ENCODE data around the gene YOD1.

Gene YOD1

DNA sequence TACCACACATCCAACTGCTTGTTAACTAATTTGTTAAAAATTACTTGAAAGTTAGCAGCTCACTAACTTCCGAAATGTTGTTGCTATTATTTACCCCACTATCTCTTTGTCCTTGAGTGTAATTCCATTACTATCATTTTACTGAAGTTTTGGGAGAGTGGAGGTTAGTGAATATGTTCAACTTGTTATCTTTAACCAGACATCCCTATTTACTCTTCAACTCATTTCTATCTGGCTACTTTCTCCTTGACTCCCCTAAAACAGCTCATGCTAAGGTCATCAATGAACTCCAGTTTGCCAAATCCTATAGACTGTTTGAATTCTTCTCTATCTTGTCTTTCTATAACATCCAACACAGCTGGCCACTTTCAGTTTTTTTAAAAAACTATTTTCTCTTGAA is 14.1 kb downstream of the YOD1 start:
- TF ChIP-seq, protein P1, sequence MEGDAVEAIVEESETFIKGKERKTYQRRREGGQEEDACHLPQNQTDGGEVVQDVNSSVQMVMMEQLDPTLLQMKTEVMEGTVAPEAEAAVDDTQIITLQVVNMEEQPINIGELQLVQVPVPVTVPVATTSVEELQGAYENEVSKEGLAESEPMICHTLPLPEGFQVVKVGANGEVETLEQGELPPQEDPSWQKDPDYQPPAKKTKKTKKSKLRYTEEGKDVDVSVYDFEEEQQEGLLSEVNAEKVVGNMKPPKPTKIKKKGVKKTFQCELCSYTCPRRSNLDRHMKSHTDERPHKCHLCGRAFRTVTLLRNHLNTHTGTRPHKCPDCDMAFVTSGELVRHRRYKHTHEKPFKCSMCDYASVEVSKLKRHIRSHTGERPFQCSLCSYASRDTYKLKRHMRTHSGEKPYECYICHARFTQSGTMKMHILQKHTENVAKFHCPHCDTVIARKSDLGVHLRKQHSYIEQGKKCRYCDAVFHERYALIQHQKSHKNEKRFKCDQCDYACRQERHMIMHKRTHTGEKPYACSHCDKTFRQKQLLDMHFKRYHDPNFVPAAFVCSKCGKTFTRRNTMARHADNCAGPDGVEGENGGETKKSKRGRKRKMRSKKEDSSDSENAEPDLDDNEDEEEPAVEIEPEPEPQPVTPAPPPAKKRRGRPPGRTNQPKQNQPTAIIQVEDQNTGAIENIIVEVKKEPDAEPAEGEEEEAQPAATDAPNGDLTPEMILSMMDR (conservative IDR thresholded peaks at IDR 0.05; ENCODE audit: low read length) = no peak
- no peak overlapping the region for H3K4me3 ChIP-seq (ENCODE audit: low read length)
- DNase-seq (ENCODE audit: low read depth) = no peak

DNA sequence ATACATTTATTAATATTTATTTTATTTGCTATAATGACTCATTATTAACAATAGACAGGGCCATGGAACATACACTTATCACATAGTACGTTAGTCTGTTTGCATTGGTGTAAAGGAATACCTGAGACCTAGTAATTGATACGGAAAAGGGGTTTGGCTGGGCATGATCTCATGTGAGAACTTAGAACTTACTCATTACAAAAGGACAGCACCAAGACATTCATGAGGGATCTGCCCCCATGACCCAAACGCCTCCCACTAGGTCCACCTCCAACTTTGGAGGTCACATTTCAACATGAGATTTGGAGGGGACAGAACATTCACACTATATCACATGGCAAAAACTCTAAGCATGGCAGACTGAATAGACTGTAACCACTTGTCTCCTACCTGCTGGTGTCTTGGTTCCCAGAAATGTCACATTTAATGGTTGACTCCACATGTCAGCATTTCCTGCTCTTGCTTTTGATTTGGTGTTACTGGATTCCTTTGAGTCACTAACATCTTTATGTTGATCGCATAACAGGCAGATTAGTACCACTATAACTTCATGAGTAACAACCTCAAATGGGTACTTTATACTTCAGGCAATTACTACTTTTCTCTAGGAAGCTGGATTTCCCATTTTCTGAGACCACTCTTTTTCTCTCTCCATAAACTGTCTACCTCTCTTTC is 15.0 kb downstream of the YOD1 start:
- no peak overlapping the region for H3K4me3 ChIP-seq (ENCODE audit: low read length)
- no peak for DNase-seq (ENCODE audit: low read depth)
- TF ChIP-seq, protein P1 (conservative IDR thresholded peaks at IDR 0.05; ENCODE audit: low read length) = no peak

DNA sequence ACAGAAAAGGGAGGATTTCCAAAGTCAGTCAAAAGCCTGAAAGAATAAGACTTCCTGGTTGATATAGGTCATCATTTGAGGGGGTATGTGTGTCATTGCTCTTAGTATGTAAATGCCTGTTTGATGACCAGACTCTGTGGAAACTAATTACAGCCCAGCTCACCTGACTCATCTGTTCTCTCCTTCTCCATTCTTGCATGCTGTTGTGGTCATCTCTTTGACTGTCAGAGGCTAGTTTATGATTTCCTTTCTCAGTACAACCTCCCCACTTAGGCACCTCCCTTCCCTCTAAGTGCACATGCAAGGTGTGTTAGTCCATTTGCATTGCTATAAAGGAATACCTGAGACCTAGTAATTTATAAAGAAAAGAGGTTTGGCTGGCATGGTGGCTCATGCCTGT is 16.0 kb downstream of the YOD1 start:
- H3K4me3 ChIP-seq (ENCODE audit: low read length) = no peak overlapping the region
- TF ChIP-seq, protein P1 (conservative IDR thresholded peaks at IDR 0.05; ENCODE audit: low read length) = no peak
- peak; percentile 82 for DNase-seq (ENCODE audit: low read depth)

DNA sequence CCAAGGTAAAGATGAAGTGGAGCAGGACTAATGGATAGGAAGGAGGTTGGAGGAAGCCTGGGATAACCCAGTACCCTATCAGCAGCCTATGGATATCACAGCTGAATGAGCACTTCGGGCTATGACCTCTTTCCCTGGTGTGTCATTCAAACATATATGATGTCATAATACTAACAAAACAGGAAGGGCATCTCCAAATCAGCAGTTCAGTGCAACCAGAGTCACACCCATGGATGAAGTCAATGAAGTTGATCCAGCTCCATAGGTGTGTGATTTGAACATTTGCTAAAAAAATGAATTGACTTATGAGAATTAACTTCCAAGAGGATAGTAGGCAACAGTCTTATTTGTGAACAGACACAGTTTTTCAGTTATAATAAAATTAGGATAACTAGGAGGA is 16.8 kb downstream of the YOD1 start:
- H3K4me3 ChIP-seq (ENCODE audit: low read length) = no peak overlapping the region
- DNase-seq (ENCODE audit: low read depth) = no peak
- TF ChIP-seq, protein P1 (conservative IDR thresholded peaks at IDR 0.05; ENCODE audit: low read length) = no peak

DNA sequence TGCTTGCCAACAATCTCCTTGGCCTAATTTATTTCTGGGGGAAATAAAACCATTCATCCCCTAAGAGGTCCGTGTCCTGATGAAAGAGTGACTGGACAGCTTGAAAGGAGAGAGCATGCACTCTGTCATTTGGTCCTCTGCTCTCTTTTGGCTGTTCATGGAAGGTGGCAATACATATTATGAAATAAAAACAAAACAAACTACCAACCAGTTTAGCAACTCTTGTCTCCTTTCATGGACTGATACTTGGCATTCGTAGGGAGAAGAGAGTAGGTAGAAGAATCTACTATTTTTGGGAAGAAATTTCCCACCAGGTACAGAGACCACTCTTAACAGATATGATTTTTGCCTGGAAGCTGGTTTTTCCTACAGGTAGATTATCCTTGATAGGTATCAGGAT is 17.7 kb downstream of the YOD1 start:
- DNase-seq (ENCODE audit: low read depth) = no peak
- no peak overlapping the region for H3K4me3 ChIP-seq (ENCODE audit: low read length)
- TF ChIP-seq, protein P1 (conservative IDR thresholded peaks at IDR 0.05; ENCODE audit: low read length) = no peak

DNA sequence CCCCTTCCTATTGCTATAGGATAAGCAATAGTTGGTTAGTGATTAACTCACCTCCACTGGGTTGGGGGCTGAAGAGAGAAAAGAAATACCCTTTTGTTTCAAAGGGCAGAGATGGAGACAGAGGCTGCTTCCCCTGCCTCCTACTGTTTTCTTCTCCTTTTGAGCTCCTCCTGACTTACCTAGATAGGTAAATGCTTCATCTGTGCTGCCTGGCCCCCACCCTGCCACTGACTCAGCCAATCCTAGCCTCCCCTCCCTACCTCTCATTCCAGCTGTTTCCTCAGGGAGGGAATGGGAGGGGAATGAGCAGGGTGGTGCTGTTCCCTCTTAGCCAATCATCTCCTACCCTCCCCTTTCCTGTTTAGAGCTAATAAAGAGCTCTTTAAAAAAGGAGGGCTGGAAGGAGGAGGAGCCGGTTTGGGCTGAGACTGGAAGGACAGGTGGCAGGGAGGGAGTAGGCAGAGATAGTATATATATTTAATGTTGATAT is 18.4 kb downstream of the YOD1 start, which contains the start of gene C1orf116:
TSS of gene C1orf116 (minus strand) at position 229 of the 490 bp plus-strand sequence. CDS start 5,158 bp downstream, outside the sequence.
- DNase-seq (ENCODE audit: low read depth) = no peak
- H3K4me3 ChIP-seq (ENCODE audit: low read length) = no peak within 1 kb of the TSS
- TF ChIP-seq, protein P1 (conservative IDR thresholded peaks at IDR 0.05; ENCODE audit: low read length) = no peak

DNA sequence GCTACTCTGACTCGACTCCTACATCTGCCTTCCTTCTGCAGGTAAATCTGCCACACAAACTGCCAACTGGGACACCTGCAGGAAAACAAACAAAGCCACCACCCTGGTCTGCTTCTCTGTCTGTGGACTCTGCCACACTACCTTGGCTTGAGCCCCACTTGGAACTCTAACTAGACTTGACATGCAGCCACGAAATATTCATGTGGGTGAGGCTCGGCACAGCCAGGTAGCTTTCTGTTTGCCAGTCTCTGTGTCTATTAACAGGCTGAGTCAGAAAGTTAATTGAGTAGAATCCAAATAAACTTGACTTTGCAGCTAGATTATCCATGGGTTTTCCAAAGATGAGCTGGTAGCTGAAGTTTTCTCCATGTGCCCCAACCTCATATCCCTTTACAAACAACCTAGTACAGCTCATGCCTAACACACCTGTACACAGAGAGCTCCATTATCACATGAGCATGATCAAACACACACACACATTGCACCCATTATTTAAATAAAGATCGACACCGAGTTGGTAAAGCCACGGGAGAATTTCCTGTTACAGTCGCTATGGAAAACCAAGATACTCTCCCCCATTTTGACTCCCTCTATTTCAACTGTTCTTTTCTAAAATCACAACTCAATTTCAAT is 19.3 kb downstream of the YOD1 start:
- no peak overlapping the region for H3K4me3 ChIP-seq (ENCODE audit: low read length)
- TF ChIP-seq, protein P1 (conservative IDR thresholded peaks at IDR 0.05; ENCODE audit: low read length) = no peak
- no peak for DNase-seq (ENCODE audit: low read depth)

Data from AG10803 (cell line).